ENCODE data around the gene PAPPA. TPM values are rescaled to one million over a fixed set of nuclear protein-coding genes. Genes with fewer than 3 reads are reported as not detected.

The PAPPA gene
- total RNA-seq, 2 experiments from 2014 or later = not detected

DNA sequence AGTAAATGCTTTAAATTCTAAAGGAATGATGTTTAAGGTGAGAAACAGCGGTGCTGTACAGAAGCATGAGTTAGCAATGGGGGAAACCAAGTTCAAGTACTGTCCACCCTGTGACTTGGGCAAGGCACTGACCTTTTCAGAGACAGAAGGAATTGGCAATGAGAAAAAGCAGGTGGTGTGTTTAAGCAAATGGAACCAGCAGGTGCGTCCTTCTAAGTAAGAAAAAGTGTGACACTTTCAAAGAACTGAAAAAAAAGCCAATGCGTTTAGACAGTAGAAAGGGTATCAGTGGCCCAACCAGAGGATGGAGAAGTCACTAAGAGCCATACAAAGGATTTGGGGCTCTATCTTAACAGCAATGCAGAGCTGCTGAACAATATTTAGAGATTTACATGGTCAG lies 250.6 kb downstream of the PAPPA start:
- H3K27me3 Mint-ChIP-seq = no peaks in the 10 kb centered on the region
- no peak overlapping the region for H3K4me3 Mint-ChIP-seq
- peaks cover 2% of the 10 kb centered on the region for H3K4me1 Mint-ChIP-seq
- no peak for DNase-seq
- H3K36me3 Mint-ChIP-seq = peaks cover 2% of the 10 kb centered on the region
- POLR2A ChIA-PET = no interaction called here
- H3K9me3 Mint-ChIP-seq = no peaks in the 10 kb centered on the region
- no peak for ATAC-seq (ENCODE audit: low read depth)
- no peak overlapping the region for H3K27ac Mint-ChIP-seq

DNA sequence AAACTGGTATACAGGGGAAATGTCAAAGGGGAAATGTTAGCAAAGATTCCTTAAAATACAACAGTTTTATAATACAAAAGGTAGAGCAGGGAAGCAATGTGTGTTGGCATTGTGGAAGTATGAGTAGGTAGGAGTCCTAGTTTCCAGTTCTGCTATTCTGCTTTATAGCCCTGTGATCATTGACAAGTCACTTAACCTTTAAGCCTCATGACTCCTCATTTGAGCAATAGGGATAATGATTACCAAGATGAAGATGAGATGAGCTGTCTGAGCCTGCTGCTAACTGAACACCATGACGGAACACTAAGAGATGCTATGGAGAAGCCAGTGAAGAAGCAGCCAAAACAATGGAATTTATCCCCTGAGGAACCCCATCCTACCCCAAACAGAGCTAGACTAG lies 251.7 kb downstream of the PAPPA start:
- no peak for ATAC-seq (ENCODE audit: low read depth)
- POLR2A ChIA-PET = no interaction called here
- no peak for DNase-seq
- Mint-ChIP-seq H3K36me3 (peaks cover 2% of the 10 kb centered on the region), H3K4me1 (no peaks in the 10 kb centered on the region), H3K4me3 (no peak overlapping the region), H3K27ac (no peak overlapping the region), H3K9me3 (no peaks in the 10 kb centered on the region), H3K27me3 (no peaks in the 10 kb centered on the region)

DNA sequence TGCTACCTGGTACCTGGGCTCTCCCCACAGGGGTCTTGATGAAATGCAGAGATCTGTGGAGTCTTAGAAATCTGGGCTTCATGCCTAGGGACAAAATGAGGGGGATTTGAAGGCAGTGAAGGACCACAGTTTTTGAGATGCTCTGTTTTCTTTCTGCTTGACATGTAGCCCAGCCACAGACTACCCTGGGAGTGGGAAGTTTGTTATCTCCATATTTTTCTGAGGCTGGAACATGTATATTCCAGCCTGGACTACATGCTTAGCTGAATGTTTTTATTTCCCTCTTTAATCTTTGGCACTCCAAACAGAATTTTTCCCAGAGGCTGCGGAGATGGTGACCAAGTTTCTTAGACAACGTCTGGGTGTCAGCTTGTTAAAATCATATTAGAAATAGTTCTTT lies 252.9 kb downstream of the PAPPA start:
- H3K36me3 Mint-ChIP-seq = peaks cover 2% of the 10 kb centered on the region
- H3K27ac Mint-ChIP-seq = no peak overlapping the region
- POLR2A ChIA-PET = no interaction called here
- ATAC-seq (ENCODE audit: low read depth) = no peak
- DNase-seq = no peak
- H3K4me3 Mint-ChIP-seq = no peak overlapping the region
- no peaks in the 10 kb centered on the region for H3K27me3 Mint-ChIP-seq
- H3K4me1 Mint-ChIP-seq = no peaks in the 10 kb centered on the region
- H3K9me3 Mint-ChIP-seq = no peaks in the 10 kb centered on the region

DNA sequence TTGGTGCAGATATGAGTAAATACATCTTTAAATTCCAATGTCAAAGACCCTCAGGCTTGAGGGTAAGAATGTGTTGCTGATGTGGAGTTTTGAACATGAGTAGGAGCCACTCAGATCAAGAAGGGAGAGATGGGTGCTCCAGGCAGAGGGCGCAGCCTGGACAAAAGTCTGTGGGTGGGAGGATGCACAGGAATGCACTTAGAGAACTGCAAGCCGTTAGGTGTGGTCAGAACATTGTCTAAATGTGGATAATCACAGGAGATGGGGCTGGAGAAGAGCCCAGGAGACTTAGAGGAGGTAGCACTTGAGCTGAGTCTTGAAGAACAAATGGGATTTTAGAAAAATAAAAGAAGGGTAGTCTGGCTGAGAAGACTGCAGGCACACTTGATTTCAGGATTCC lies 255.5 kb downstream of the PAPPA start:
- Mint-ChIP-seq H3K4me3 (no peak overlapping the region), H3K36me3 (peaks cover 2% of the 10 kb centered on the region), H3K9me3 (no peaks in the 10 kb centered on the region), H3K27ac (no peak overlapping the region), H3K4me1 (no peaks in the 10 kb centered on the region), H3K27me3 (no peaks in the 10 kb centered on the region)
- DNase-seq (no peak), ATAC-seq (ENCODE audit: low read depth) (no peak)
- POLR2A ChIA-PET = no interaction called here

DNA sequence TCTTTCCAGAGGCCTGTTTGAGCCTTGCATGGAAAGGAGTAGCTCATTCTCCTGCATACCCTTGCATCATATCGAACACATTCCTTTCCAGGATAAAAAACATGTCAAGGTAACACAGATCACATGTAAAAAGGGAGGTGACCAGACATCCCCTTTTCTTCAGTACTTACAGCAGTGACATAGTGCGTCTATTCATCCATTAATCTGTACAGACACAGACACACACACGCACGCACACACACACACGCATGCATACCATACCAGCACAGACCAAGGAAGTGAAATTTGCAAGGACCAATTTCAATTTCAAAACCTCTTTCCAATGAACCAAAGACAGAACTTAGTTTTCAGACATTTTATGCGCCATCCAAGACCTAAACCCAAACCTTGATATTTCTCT lies 256.0 kb downstream of the PAPPA start:
- Mint-ChIP-seq H3K27ac (no peak overlapping the region), H3K4me1 (no peaks in the 10 kb centered on the region), H3K4me3 (no peak overlapping the region), H3K36me3 (peaks cover 2% of the 10 kb centered on the region), H3K27me3 (no peaks in the 10 kb centered on the region), H3K9me3 (no peaks in the 10 kb centered on the region)
- ATAC-seq (ENCODE audit: low read depth) = no peak
- DNase-seq = no peak
- POLR2A ChIA-PET = no interaction called here

DNA sequence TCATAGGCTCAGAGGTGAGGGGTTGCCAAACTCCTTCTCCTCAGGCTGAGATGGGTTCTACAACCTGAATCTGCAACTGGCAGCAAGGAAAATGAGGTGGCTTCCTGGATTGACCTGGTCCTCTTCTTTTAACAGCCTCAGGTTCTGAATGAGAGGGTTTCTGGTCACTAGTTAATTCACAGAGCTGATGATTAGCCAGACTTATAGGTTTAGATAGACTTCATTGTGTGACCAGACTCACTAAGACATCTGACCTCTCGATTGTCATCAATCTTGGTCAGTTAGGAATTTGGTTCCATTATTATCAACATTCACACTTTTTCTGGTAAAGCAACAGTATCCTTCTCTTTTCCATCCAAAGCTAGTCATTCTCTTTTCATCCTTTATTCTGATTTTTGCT lies 257.9 kb downstream of the PAPPA start:
- ATAC-seq (ENCODE audit: low read depth) (no peak), DNase-seq (no peak)
- H3K9me3 Mint-ChIP-seq = no peaks in the 10 kb centered on the region
- no peak overlapping the region for H3K4me3 Mint-ChIP-seq
- H3K4me1 Mint-ChIP-seq = no peaks in the 10 kb centered on the region
- H3K36me3 Mint-ChIP-seq = peaks cover 2% of the 10 kb centered on the region
- no peaks in the 10 kb centered on the region for H3K27me3 Mint-ChIP-seq
- H3K27ac Mint-ChIP-seq = no peak overlapping the region
- POLR2A ChIA-PET = no interaction called here

DNA sequence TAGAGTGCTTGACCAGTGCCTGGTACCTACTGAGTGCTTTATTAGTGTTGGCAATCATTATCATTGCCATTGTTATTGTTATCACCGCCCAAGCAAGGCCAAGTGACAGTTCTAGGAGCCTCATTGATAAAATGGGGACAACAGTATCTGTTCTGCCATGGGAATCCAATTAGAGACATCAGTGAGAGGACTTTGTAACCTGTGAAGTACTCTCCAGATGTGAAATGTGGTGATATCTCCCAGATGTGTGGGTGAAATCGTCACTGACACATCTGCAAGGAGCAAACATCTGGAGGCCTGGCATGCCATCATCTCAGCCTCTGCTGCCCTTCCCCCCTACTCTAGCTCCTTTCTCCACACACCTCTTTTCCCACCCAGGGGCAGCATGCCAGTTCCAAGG lies 260.8 kb downstream of the PAPPA start:
- Mint-ChIP-seq H3K9me3 (no peaks in the 10 kb centered on the region), H3K27me3 (no peaks in the 10 kb centered on the region), H3K36me3 (no peaks in the 10 kb centered on the region), H3K4me3 (no peak overlapping the region), H3K27ac (no peak overlapping the region), H3K4me1 (no peaks in the 10 kb centered on the region)
- ATAC-seq (ENCODE audit: low read depth) (no peak), DNase-seq (no peak)
- POLR2A ChIA-PET = no interaction called here

DNA sequence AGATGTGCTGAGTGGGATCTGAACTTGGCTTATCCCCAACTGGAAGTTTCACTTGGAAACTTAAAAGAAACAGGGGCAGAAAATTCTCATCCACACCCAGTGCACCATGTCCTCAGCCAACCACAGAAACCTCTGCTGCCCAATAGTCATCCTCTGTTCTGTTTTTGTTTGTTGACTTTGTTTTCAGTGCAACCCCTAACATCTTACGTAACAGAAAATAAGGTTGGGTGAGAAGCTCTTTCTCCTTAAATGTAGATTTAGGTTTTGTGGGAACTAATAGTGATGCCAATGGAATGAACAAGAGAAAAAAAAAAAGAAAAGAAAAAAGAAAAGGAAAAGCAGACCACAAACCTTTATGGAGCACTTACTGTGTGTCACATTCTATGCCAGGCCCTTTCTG lies 262.8 kb downstream of the PAPPA start:
- H3K36me3 Mint-ChIP-seq = peaks cover 3% of the 10 kb centered on the region
- H3K4me1 Mint-ChIP-seq = no peaks in the 10 kb centered on the region
- DNase-seq (no peak), ATAC-seq (ENCODE audit: low read depth) (no peak)
- H3K9me3 Mint-ChIP-seq = no peaks in the 10 kb centered on the region
- POLR2A ChIA-PET = no interaction called here
- no peak overlapping the region for H3K27ac Mint-ChIP-seq
- H3K27me3 Mint-ChIP-seq = no peaks in the 10 kb centered on the region
- no peak overlapping the region for H3K4me3 Mint-ChIP-seq

DNA sequence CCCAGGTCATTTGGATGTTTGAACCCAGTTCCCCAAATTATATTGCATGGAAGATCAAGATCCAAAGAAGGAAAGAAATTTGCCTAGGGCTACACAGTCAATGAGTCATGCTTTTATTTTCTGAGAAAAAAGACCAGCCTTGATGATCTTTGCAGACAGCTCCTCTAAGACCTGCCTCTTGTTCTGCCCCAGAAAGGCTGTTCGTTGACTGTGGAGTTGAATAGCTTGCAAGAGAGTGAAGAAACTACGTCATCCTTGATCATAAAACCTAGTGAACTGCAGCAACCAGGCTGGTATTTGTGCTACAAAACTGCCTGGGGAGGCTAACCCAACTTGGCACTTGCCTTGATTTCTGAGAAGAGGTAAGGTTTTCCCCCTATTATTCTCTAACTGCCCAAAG lies 263.9 kb downstream of the PAPPA start:
- Mint-ChIP-seq H3K4me1 (no peaks in the 10 kb centered on the region), H3K27me3 (no peaks in the 10 kb centered on the region), H3K27ac (no peak overlapping the region), H3K9me3 (no peaks in the 10 kb centered on the region), H3K4me3 (no peak overlapping the region), H3K36me3 (peaks cover 3% of the 10 kb centered on the region)
- DNase-seq (no peak), ATAC-seq (ENCODE audit: low read depth) (no peak)
- POLR2A ChIA-PET = no interaction called here

DNA sequence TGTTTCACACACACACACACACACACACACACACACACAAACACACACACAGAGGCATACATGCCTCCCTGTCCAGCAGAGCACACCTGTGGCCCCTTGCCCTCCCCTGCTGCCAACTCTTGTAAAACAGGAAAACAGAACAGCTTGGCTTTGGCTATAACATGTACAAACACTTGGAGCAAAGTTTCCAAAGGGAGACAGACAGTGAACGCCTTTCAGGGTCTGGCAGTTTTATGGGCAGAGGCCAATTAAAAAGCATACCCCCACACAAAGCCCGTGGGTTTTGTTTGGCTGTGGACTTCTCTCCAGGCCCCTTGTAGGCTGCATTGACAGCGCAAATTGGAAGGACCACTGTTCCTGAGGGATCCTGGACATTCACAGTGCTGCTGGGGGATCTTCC lies 265.6 kb downstream of the PAPPA start:
- H3K4me1 Mint-ChIP-seq = no peaks in the 10 kb centered on the region
- no peaks in the 10 kb centered on the region for H3K27me3 Mint-ChIP-seq
- no peak overlapping the region for H3K4me3 Mint-ChIP-seq
- POLR2A ChIA-PET = no interaction called here
- ATAC-seq (ENCODE audit: low read depth) = no peak
- no peak overlapping the region for H3K27ac Mint-ChIP-seq
- H3K36me3 Mint-ChIP-seq = peaks cover 3% of the 10 kb centered on the region
- DNase-seq = no peak
- H3K9me3 Mint-ChIP-seq = no peaks in the 10 kb centered on the region

DNA sequence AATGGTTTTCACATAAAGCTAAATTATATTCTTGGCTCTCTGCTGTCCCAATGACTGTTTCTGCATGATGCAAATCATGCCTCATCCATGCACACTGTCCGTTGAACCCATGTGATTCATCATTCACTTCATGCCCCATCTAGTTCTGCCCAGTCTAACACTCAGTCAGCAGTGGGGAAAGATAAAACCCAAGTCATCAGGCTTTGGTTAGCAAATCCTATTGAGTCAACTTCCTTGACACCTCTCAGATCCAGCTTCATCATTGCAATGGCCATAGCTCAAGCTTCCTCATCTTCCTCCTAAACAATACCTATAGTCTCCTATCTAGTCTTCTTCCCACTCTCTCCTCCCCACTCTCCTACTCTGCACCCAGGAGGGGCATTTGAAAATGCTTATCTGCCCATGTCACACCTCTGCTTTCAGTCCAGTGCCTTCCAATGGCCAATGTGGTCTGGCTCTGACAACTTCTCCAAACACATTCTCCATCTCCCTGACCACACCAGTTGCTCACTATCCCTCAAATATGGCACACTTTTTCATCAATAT lies 267.5 kb downstream of the PAPPA start:
- no peak for ATAC-seq (ENCODE audit: low read depth)
- no peaks in the 10 kb centered on the region for H3K27me3 Mint-ChIP-seq
- H3K4me3 Mint-ChIP-seq = no peak overlapping the region
- POLR2A ChIA-PET = no interaction called here
- no peaks in the 10 kb centered on the region for H3K9me3 Mint-ChIP-seq
- H3K4me1 Mint-ChIP-seq = no peaks in the 10 kb centered on the region
- H3K36me3 Mint-ChIP-seq = peaks cover 7% of the 10 kb centered on the region
- no peak overlapping the region for H3K27ac Mint-ChIP-seq
- no peak for DNase-seq

DNA sequence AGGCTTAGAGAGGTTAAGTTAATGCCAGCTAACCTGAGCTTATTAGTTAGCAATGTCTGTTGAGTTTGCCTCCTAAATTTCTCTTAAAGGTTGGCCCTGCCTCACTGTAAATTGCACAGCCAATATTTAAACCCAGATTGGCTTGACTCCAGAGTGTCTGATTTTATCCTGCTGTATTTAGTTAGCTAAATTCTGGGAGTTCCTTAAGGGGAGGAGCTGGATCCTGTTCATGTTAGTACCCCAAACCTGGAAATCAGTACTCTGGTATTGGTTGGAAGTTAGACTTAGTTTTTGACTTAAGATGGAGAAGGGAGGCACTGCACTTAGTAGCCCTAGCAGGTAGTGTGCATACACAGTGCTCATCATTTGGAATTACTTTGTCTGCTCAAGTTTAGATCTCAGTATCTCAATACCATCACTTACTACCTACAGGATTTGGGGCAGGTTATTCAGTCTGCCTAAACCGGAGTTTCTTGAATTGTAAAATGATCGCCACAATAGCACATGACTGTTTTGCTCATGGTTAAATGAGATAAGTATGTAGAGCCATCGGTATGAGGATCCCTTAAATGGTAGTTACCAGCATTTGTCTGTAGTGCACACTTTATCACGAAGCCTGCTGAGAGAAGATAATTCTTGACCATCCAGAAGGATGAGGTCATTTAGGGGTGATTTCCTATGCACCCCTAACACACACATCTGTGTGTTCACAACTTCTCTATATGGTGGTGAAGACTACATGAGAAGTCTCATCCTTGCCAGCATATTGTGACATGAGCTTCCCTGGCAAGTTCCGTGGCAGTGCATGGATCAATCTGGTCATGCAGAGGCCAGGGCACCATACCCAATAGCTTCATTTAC lies 268.8 kb downstream of the PAPPA start:
- no peaks in the 10 kb centered on the region for H3K27me3 Mint-ChIP-seq
- POLR2A ChIA-PET = no interaction called here
- no peak for ATAC-seq (ENCODE audit: low read depth)
- H3K9me3 Mint-ChIP-seq = no peaks in the 10 kb centered on the region
- H3K4me1 Mint-ChIP-seq = no peaks in the 10 kb centered on the region
- no peak for DNase-seq
- H3K36me3 Mint-ChIP-seq = peaks cover 7% of the 10 kb centered on the region
- H3K4me3 Mint-ChIP-seq = no peak overlapping the region
- H3K27ac Mint-ChIP-seq = no peak overlapping the region

DNA sequence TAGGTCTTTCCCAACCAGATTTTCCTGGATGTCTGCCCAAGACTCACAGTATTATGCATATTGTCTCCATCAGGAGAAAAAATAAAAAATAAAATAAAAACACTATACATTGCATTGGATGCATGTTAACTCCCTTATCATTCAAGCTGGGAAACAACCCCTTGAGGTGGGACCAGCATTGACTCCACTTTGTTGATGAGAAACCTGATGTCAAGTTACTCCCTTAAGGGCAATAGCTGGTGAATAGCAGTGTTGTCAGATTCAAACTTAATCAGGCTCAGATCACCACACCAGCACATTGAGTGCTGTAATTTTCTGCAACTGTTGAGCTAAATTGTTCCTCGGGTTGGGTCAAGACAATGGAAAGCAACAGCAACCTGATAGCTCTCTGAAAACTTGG lies 269.6 kb downstream of the PAPPA start:
- ATAC-seq (ENCODE audit: low read depth) (no peak), DNase-seq (no peak)
- no peaks in the 10 kb centered on the region for H3K27me3 Mint-ChIP-seq
- no peaks in the 10 kb centered on the region for H3K9me3 Mint-ChIP-seq
- H3K27ac Mint-ChIP-seq = no peak overlapping the region
- no peaks in the 10 kb centered on the region for H3K4me1 Mint-ChIP-seq
- POLR2A ChIA-PET = no interaction called here
- H3K36me3 Mint-ChIP-seq = peaks cover 9% of the 10 kb centered on the region
- no peak overlapping the region for H3K4me3 Mint-ChIP-seq

DNA sequence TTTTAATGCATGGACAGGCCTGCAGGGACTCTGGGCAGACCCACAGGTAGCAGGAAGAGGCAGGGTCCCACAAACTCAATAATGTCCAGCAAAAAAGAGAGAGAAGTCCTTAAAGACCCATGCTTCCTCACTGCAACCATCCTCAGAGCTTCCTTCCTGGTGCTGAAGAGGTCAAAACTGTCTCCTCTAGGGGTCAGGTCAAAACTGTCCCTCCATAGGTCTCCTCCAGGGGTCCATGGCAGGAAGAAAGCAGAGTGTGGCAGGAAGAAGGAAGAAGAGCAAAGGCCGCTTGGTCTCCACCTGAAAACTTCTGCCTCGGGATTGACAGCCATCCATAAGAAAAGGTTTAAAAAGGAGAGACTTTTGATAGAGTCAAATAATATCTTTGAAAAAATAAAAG lies 271.7 kb downstream of the PAPPA start:
- H3K4me3 Mint-ChIP-seq = no peak overlapping the region
- no peaks in the 10 kb centered on the region for H3K27me3 Mint-ChIP-seq
- peaks cover 6% of the 10 kb centered on the region for H3K36me3 Mint-ChIP-seq
- POLR2A ChIA-PET = no interaction called here
- no peak for DNase-seq
- no peak for ATAC-seq (ENCODE audit: low read depth)
- no peaks in the 10 kb centered on the region for H3K9me3 Mint-ChIP-seq
- no peaks in the 10 kb centered on the region for H3K4me1 Mint-ChIP-seq
- H3K27ac Mint-ChIP-seq = no peak overlapping the region
